GM12865 (cell line): ENCODE results near the gene LZTR1.
"Not testable (repeated sequence)": the region's sequence is repeated elsewhere in the genome, so short reads cannot be mapped to it uniquely, and the experiment has no call there.

Experiments
- DNase-seq: peaks from one replicate; pipeline ENCODE4 v3.0.0; 2010; ENCODE audit warnings: low read depth
- H3K4me3 ChIP-seq: 2 replicates; pipeline ENCODE4 v1.5.1; 2011; ENCODE audit warnings: mild to moderate bottlenecking, low read depth, low read length, control low read depth
- TF ChIP-seq, protein P1 (sequence below): IDR thresholded peaks from 2 replicates; pipeline ENCODE4 v1.5.1; 2011; ENCODE audit warnings: low read length, control low read depth, low read depth, inconsistent platforms; ENCODE audit not compliant: insufficient read depth; ENCODE audit errors: missing control alignments

LZTR1 gene

DNA sequence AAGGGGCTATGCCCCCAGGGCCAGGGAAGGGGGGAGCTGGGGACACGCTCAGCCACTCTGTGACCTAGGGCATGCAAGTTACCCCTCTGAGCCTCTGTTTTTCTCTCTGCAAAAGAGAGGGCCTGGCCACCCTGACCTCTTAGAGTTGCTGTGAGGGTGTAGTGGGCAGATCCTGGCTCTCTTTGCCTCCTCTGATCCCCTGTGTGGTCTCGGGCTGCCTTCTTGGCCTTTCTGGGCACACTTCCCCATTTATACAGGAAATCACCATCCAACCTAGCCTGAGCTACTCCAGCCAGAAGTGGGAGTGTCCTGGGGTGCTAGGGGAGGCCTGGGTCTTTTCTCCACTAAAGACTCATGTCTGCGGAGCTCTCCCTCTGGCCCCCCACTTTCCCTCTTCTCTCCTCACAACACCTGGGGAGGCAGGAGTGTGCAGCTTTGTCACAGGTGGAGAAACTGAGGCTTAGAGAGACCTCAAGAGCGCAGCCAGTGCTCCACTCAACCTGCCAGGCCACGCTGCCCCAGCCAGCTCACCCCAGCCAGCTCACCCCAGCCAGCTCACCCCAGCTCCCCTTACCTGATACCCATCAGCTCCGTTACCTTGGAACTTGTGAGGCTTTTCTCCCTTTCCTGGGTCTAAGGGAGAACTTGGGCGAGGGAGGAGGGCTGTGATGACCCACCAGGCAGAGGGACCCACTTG, 13.7 kb upstream of the LZTR1 start:
- no peak overlapping the region for H3K4me3 ChIP-seq
- TF ChIP-seq, protein P1, sequence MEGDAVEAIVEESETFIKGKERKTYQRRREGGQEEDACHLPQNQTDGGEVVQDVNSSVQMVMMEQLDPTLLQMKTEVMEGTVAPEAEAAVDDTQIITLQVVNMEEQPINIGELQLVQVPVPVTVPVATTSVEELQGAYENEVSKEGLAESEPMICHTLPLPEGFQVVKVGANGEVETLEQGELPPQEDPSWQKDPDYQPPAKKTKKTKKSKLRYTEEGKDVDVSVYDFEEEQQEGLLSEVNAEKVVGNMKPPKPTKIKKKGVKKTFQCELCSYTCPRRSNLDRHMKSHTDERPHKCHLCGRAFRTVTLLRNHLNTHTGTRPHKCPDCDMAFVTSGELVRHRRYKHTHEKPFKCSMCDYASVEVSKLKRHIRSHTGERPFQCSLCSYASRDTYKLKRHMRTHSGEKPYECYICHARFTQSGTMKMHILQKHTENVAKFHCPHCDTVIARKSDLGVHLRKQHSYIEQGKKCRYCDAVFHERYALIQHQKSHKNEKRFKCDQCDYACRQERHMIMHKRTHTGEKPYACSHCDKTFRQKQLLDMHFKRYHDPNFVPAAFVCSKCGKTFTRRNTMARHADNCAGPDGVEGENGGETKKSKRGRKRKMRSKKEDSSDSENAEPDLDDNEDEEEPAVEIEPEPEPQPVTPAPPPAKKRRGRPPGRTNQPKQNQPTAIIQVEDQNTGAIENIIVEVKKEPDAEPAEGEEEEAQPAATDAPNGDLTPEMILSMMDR = no peak
- no peak for DNase-seq

DNA sequence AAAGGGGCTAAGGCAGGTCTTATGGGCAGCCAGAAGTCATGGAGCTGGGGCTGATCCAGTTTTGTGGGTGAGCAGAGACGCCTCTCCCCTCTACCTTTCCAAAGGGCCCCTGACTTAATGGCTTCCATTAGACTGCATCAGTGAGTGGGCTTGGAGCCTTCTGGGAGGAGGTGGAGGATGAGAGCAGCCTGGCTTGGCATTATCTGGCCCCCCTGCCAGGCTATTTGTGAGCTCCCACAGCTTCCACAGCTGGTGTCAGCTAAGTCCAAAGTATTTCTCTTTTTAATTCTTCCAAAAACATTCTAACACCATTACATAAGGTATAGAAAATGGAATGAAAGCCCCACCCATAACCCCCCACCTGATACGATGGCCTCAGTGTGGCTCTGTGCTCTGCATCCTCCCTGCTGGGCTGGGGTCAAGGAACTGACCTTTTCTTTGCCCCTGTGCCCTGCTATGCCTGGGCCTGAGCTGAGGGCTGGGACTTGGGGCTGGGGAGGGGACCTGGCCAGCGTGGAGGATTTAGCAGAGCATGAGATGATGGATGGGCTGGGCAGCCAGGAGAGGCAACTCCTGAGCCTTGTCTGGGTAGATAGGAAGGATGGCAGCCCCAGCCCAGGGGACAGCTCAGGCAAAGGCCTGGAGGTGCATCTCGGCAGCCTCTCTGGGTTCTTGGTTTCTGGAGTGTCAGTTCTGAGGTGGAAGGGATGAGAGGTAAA, 11.0 kb upstream of the LZTR1 start:
- no peak for DNase-seq
- TF ChIP-seq, protein P1 = no peak
- no peak overlapping the region for H3K4me3 ChIP-seq

DNA sequence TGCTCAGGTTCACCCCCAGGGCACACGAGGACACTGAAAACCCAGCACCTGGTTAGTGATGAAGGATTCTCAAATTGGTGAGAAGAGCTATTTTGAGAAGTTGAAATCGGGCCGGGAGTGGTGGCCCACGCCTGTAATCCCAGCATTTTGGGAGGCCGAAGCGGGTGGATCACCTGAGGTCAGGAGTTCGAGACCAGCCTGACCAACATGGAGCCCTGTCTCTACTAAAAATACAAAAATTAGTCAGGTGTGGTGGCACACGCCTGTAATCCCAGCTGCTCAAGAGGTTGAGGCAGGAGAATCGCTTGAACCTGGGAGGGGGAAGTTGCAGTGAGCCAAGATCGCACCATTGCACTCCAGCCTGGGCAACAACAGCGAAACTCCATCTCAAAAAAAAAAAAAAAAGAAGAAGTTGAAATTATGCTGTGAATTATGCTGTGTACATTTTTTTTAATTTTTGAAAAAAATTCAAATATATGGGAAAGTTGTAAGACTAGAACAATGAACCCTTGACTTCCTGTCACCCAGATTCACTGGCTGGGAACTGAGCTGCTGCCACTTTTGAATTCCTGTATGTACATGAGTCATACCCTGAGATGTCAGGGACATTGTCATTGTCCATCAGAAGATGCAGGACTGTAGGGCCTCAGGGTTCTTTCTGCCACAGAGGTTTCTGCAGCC, 9.9 kb upstream of the LZTR1 start:
- H3K4me3 ChIP-seq, DNase-seq: not testable (repeated sequence)

DNA sequence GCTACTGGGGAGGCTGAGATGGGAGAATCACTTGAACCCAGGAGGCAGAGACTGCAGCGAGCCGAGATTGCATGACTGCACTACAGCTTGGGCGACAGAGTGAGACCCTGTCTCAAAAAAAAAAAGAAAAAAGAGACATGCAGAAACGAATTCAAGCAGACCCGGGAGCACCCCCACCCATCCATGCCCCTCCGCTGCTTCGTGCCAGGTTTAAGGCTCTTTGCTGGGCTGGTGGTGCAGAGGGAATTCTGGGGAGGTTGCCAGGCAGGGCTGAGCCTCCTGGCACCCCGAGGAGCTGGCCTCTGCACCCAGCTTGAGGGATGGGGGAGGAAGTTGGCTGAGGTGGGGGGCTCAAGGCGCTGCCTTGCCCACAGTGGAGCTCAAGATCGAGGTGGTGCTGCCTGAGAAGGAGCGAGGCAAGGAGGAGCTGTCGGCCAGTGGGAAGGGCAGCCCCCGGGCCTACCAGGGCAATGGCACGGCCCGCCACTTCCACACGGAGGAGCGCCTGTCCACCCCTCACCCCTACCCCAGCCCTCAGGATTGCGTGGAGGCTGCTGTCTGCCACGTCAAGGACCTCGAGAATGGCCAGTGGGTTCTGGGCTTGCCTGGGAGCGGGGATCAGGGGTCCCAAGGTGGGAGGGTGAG, 9.0 kb upstream of the LZTR1 start:
- DNase-seq = no peak
- H3K4me3 ChIP-seq = no peak overlapping the region
- TF ChIP-seq, protein P1 = no peak

DNA sequence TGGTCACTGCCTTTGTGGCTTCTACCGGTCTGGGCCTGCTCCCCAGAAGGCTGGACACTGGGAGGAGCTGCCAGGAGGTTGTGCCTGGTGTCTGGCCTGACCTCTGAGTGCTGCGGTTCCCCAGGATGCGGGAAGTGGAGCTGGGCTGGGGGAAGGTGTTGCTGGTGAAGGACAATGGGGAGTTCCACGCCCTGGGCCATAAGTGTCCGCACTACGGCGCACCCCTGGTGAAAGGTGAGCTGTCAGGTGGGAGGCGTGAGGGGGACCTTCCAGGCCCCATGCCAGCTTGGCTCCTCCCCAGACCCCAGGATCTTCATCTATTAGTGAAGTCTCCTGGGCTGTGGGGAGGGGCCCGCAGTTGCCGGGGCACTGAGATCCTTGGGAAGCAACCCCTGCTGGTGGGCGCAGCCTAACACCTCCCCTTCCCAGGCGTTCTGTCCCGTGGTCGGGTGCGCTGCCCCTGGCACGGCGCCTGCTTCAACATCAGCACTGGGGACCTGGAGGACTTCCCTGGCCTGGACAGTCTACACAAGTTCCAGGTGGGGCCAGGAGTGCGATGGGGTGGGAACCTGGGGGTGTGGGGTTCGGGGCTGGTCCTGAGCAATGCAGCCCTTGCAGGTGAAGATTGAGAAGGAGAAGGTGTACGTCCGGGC, 8.3 kb upstream of the LZTR1 start:
- no peak for DNase-seq
- H3K4me3 ChIP-seq = no peak overlapping the region
- TF ChIP-seq, protein P1 = no peak

DNA sequence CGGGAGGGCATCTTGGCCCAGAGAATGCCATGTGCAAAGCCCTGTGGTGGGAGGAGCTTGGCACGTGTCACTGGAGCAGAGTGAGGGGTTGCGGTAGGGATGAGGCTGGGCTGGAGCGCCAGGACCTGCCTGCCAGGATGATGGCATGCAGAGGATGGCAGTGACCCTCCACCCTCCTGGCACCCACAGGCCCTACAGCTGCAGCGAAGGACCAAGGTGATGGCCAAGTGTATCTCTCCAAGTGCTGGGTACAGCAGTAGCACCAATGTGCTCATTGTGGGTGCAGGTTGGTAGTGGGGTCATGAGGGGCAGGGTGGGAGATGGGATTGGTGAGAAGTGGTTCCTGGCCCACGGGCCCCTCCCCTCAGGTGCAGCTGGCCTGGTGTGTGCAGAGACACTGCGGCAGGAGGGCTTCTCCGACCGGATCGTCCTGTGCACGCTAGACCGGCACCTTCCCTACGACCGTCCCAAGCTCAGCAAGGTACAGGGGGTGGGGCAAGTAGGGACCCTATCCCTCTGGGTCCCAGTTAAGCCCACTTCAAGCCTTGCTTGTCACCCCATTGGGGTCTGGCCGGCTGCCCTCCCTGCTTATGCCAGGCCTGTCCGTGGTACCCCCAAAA, 7.7 kb upstream of the LZTR1 start:
- TF ChIP-seq, protein P1 = no peak
- no peak for DNase-seq
- H3K4me3 ChIP-seq = no peak overlapping the region
